ENCODE measurements around the gene OLIG1. TPM values are rescaled to one million over a fixed set of nuclear protein-coding genes. Genes with fewer than 3 reads are reported as not detected.
A peak's percentile ranks its signal among the peaks of the same experiment; 100 is the strongest.

Gene OLIG1
- total RNA-seq, 2 donors from 2014 or later = 0.48 TPM; not detected in 1

GRCh38 chr21:33029385-33029921 lies 40.5 kb upstream of the OLIG1 start:
- Mint-ChIP-seq H3K4me3 (no peak overlapping the region), H3K36me3 (ENCODE audit: low read depth) (no peaks in the 10 kb centered on the region), H3K4me1 (peaks cover 17% of the 10 kb centered on the region), H3K9me3 (no peaks in the 10 kb centered on the region), H3K27ac (no peak overlapping the region), H3K27me3 (ENCODE audit: insufficient read depth) (peaks cover 96% of the 10 kb centered on the region)
- Histone ChIP-seq H3K9ac (ENCODE audit: extremely low read depth, low read length, poor library complexity, severe bottlenecking) (no peak overlapping the region), H3K27me3 (ENCODE audit: control insufficient read depth, insufficient read depth, low read length, poor library complexity, severe bottlenecking) (peaks cover 100% of the 10 kb centered on the region), H3K27ac (ENCODE audit: low read depth, low read length) (no peak overlapping the region), H3K4me3 (ENCODE audit: low read length) (peak overlapping the region; percentile 62), H3K36me3 (ENCODE audit: control insufficient read depth, insufficient read depth, low read length) (no peaks in the 10 kb centered on the region), H3K4me1 (ENCODE audit: control insufficient read depth, insufficient read depth, low read length) (no peaks in the 10 kb centered on the region), H3K9me3 (ENCODE audit: control insufficient read depth, low read length) (no peaks in the 10 kb centered on the region)
- WGBS, 2 experiments (ENCODE audit: insufficient coverage in 1 of 2, insufficient read length in 1 of 2) = 2 to 5% methylated on average over 11 to 19 of the region's 19 CpGs
- TF ChIP-seq CTCF (conservative IDR thresholded peaks at IDR 0.05) = no peak
- peak; percentile 60 for DNase-seq

DNA sequence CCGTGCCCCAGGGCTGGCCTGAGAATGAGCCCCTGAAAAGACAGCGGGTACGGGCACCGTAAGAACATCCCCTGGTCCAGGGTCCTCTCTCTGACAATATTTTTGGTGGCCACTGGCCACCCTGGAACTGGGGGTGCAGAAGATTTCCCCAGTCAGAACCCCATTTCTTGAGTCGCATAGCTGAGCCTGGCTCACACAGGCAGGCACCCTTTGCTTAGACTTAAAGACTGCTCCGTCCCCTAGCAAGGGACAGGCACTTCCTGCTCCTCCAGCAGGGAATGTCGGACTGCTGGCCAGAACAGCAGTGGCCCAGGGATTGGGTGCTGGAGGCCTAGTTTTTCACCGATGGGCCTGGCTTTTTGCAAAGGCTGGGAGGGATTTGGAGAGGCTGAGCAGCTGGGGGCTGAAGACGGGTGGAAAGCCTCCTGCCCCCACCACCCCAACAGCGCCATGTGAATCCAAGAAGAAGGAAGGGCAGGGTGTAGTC lies 39.9 kb upstream of the OLIG1 start:
- no peaks in the 10 kb centered on the region for H3K4me1 ChIP-seq (ENCODE audit: control insufficient read depth, insufficient read depth, low read length)
- WGBS, 2 experiments (ENCODE audit: insufficient coverage in 1 of 2, insufficient read length in 1 of 2) = 25 to 26% methylated on average over 4 to 9 of the region's 10 CpGs
- peaks cover 100% of the 10 kb centered on the region for H3K27me3 ChIP-seq (ENCODE audit: control insufficient read depth, insufficient read depth, low read length, poor library complexity, severe bottlenecking)
- no peak overlapping the region for H3K27ac ChIP-seq (ENCODE audit: low read depth, low read length)
- Mint-ChIP-seq H3K9me3 (no peaks in the 10 kb centered on the region), H3K27me3 (ENCODE audit: insufficient read depth) (peaks cover 96% of the 10 kb centered on the region), H3K27ac (no peak overlapping the region), H3K36me3 (ENCODE audit: low read depth) (no peaks in the 10 kb centered on the region), H3K4me3 (no peak overlapping the region), H3K4me1 (peaks cover 15% of the 10 kb centered on the region)
- no peaks in the 10 kb centered on the region for H3K9me3 ChIP-seq (ENCODE audit: control insufficient read depth, low read length)
- DNase-seq = no peak
- H3K9ac ChIP-seq (ENCODE audit: extremely low read depth, low read length, poor library complexity, severe bottlenecking) = no peak overlapping the region
- H3K4me3 ChIP-seq (ENCODE audit: low read length) = no peak overlapping the region
- no peak for TF ChIP-seq CTCF (conservative IDR thresholded peaks at IDR 0.05)
- H3K36me3 ChIP-seq (ENCODE audit: control insufficient read depth, insufficient read depth, low read length) = no peaks in the 10 kb centered on the region

DNA sequence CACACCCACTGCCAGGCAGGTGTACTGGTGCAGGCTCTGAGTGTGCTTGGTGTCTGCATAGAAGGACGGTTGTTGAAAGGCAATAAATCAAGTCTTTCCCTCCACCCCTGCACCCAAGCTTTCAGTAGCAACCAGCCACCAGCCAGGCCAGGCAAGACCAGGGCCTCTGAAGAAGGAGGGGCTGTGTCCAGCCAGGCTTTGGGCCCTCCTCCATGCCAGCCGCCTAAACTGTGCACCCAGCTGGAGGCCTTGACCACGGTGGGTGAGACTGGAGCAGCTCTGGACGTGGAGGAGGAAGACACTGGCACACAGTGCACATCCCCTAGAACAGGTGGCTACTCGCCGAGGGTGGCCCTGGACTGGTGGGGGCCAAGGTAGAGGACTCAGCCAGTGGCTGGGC lies 39.3 kb upstream of the OLIG1 start:
- 48 to 53% methylated on average over 3 to 6 of the region's 6 CpGs for WGBS, 2 experiments (ENCODE audit: insufficient coverage in 1 of 2, insufficient read length in 1 of 2)
- Mint-ChIP-seq H3K4me1 (peaks cover 13% of the 10 kb centered on the region), H3K36me3 (ENCODE audit: low read depth) (no peaks in the 10 kb centered on the region), H3K27me3 (ENCODE audit: insufficient read depth) (peaks cover 96% of the 10 kb centered on the region), H3K27ac (no peak overlapping the region), H3K4me3 (no peak overlapping the region), H3K9me3 (no peaks in the 10 kb centered on the region)
- TF ChIP-seq CTCF (conservative IDR thresholded peaks at IDR 0.05) = no peak
- Histone ChIP-seq H3K9ac (ENCODE audit: extremely low read depth, low read length, poor library complexity, severe bottlenecking) (no peak overlapping the region), H3K27ac (ENCODE audit: low read depth, low read length) (no peak overlapping the region), H3K27me3 (ENCODE audit: control insufficient read depth, insufficient read depth, low read length, poor library complexity, severe bottlenecking) (peaks cover 100% of the 10 kb centered on the region), H3K4me3 (ENCODE audit: low read length) (no peak overlapping the region), H3K4me1 (ENCODE audit: control insufficient read depth, insufficient read depth, low read length) (no peaks in the 10 kb centered on the region), H3K9me3 (ENCODE audit: control insufficient read depth, low read length) (no peaks in the 10 kb centered on the region), H3K36me3 (ENCODE audit: control insufficient read depth, insufficient read depth, low read length) (no peaks in the 10 kb centered on the region)
- DNase-seq = no peak
